ENCODE data around the gene GCN1. TPM values are rescaled to one million over a fixed set of nuclear protein-coding genes. Genes with fewer than 3 reads are reported as not detected.

The GCN1 gene
- total RNA-seq, 2 experiments from 2014 or later = 101 to 110 TPM

GRCh38 chr12:120136093-120136770 is 58.3 kb downstream of the GCN1 start:
- POLR2A ChIA-PET = no interaction called here
- Mint-ChIP-seq H3K4me1 (no peaks in the 10 kb centered on the region), H3K27me3 (no peaks in the 10 kb centered on the region), H3K9me3 (no peaks in the 10 kb centered on the region), H3K27ac (no peak overlapping the region), H3K36me3 (peaks cover 28% of the 10 kb centered on the region), H3K4me3 (no peak overlapping the region)
- DNase-seq (no peak), ATAC-seq (ENCODE audit: low read depth) (no peak)

- H3K36me3 Mint-ChIP-seq = peaks cover 17% of the 10 kb centered on the region
- POLR2A ChIA-PET = no interaction called here
- no peaks in the 10 kb centered on the region for H3K27me3 Mint-ChIP-seq
- no peak for ATAC-seq (ENCODE audit: low read depth)
- H3K4me1 Mint-ChIP-seq = no peaks in the 10 kb centered on the region
- no peak for DNase-seq
- no peaks in the 10 kb centered on the region for H3K9me3 Mint-ChIP-seq
- no peak overlapping the region for H3K4me3 Mint-ChIP-seq
- no peak overlapping the region for H3K27ac Mint-ChIP-seq
These were observed 60.1 kb downstream of the GCN1 start for GRCh38 chr12:120134307-120134980.

- no peak for ATAC-seq (ENCODE audit: low read depth)
- no peak for DNase-seq
- no peaks in the 10 kb centered on the region for H3K9me3 Mint-ChIP-seq
- no peaks in the 10 kb centered on the region for H3K4me1 Mint-ChIP-seq
- peaks cover 13% of the 10 kb centered on the region for H3K36me3 Mint-ChIP-seq
- peak overlapping the region; percentile 30 for H3K27ac Mint-ChIP-seq
- H3K27me3 Mint-ChIP-seq = no peaks in the 10 kb centered on the region
- no peak overlapping the region for H3K4me3 Mint-ChIP-seq
- POLR2A ChIA-PET = interaction anchor here (0.7 kb wide), 1 partner anchor 16 kb away, joined by 3 read pairs; the partner anchor contains the start of gene RAB35
These were observed 61.6 kb downstream of the GCN1 start for GRCh38 chr12:120132863-120133385.

GRCh38 chr12:120132054-120132836 is 62.3 kb downstream of the GCN1 start:
- Mint-ChIP-seq H3K27me3 (no peaks in the 10 kb centered on the region), H3K4me3 (no peak overlapping the region), H3K4me1 (peaks cover under 1% of the 10 kb centered on the region), H3K27ac (no peak overlapping the region), H3K9me3 (no peaks in the 10 kb centered on the region), H3K36me3 (peaks cover 13% of the 10 kb centered on the region)
- no peak for ATAC-seq (ENCODE audit: low read depth)
- DNase-seq = no peak
- POLR2A ChIA-PET = interaction anchor here (1.1 to 1.5 kb wide), 2 partner anchors 21 to 69 kb away, joined by 4 to 5 read pairs; partner anchors contain the start of gene RPLP0

GRCh38 chr12:120131116-120131515 is 63.4 kb downstream of the GCN1 start:
- Mint-ChIP-seq H3K36me3 (peaks cover 22% of the 10 kb centered on the region), H3K27me3 (no peaks in the 10 kb centered on the region), H3K9me3 (no peaks in the 10 kb centered on the region), H3K4me1 (peaks cover 1% of the 10 kb centered on the region), H3K4me3 (no peak overlapping the region), H3K27ac (no peak overlapping the region)
- POLR2A ChIA-PET = interaction anchor here (1.1 to 1.5 kb wide), 2 partner anchors 20 to 70 kb away, joined by 4 to 5 read pairs; partner anchors contain the start of gene RPLP0
- DNase-seq = no peak
- no peak for ATAC-seq (ENCODE audit: low read depth)

GRCh38 chr12:120130011-120130410 is 64.5 kb downstream of the GCN1 start:
- Mint-ChIP-seq H3K27me3 (no peaks in the 10 kb centered on the region), H3K4me1 (peaks cover 1% of the 10 kb centered on the region), H3K27ac (no peak overlapping the region), H3K36me3 (peaks cover 20% of the 10 kb centered on the region), H3K4me3 (no peak overlapping the region), H3K9me3 (no peaks in the 10 kb centered on the region)
- DNase-seq = no peak
- POLR2A ChIA-PET = no interaction called here
- ATAC-seq (ENCODE audit: low read depth) = no peak

GRCh38 chr12:120126635-120127005 is 67.9 kb downstream of the GCN1 start:
- DNase-seq (no peak), ATAC-seq (ENCODE audit: low read depth) (no peak)
- Mint-ChIP-seq H3K36me3 (peaks cover 16% of the 10 kb centered on the region), H3K27ac (peak overlapping the region; percentile 48), H3K27me3 (no peaks in the 10 kb centered on the region), H3K4me3 (no peak overlapping the region), H3K9me3 (no peaks in the 10 kb centered on the region), H3K4me1 (peaks cover 18% of the 10 kb centered on the region)
- POLR2A ChIA-PET = interaction anchor here (1.0 to 1.6 kb wide), 3 partner anchors 12 to 165 kb away, joined by 3 to 5 read pairs (median 3); partner anchors contain the start of gene RNU4-2

- Mint-ChIP-seq H3K4me3 (no peak overlapping the region), H3K4me1 (peaks cover 24% of the 10 kb centered on the region), H3K36me3 (peaks cover 15% of the 10 kb centered on the region), H3K27me3 (no peaks in the 10 kb centered on the region), H3K9me3 (no peaks in the 10 kb centered on the region), H3K27ac (no peak overlapping the region)
- no peak for ATAC-seq (ENCODE audit: low read depth)
- DNase-seq = no peak
- POLR2A ChIA-PET = interaction anchor here (0.7 to 2.3 kb wide), 5 partner anchors 9 to 166 kb away, joined by 3 to 8 read pairs (median 3); partner anchors contain the start of genes RNU4-2 and RPLP0
These were observed 68.5 kb downstream of the GCN1 start for GRCh38 chr12:120125792-120126634.

GRCh38 chr12:120125029-120125428 is 69.5 kb downstream of the GCN1 start:
- no peaks in the 10 kb centered on the region for H3K27me3 Mint-ChIP-seq
- H3K4me1 Mint-ChIP-seq = peaks cover 32% of the 10 kb centered on the region
- ATAC-seq (ENCODE audit: low read depth) (no peak), DNase-seq (no peak)
- H3K36me3 Mint-ChIP-seq = peaks cover 15% of the 10 kb centered on the region
- H3K27ac Mint-ChIP-seq = no peak overlapping the region
- H3K9me3 Mint-ChIP-seq = no peaks in the 10 kb centered on the region
- H3K4me3 Mint-ChIP-seq = no peak overlapping the region
- POLR2A ChIA-PET = interaction anchor here (0.7 to 2.3 kb wide), 2 partner anchors 21 to 76 kb away, joined by 3 to 8 read pairs; partner anchors contain the start of gene RPLP0

GRCh38 chr12:120121766-120122293 is 72.7 kb downstream of the GCN1 start:
- Mint-ChIP-seq H3K4me3 (peak overlapping the region; percentile 38), H3K9me3 (no peaks in the 10 kb centered on the region), H3K27me3 (no peaks in the 10 kb centered on the region), H3K4me1 (peaks cover 49% of the 10 kb centered on the region), H3K36me3 (peaks cover 6% of the 10 kb centered on the region), H3K27ac (peak overlapping the region; percentile 71)
- DNase-seq (no peak), ATAC-seq (ENCODE audit: low read depth) (peak; percentile 18)
- POLR2A ChIA-PET = interaction anchor here (0.7 to 4.0 kb wide), 6 partner anchors 11 to 169 kb away, joined by 3 to 16 read pairs (median 8); partner anchors contain the start of genes RNU4-2 and RPLP0

GRCh38 chr12:120121343-120121742 is 73.2 kb downstream of the GCN1 start:
- peaks cover 1% of the 10 kb centered on the region for H3K36me3 Mint-ChIP-seq
- no peak for ATAC-seq (ENCODE audit: low read depth)
- peak overlapping the region; percentile 71 for H3K27ac Mint-ChIP-seq
- H3K4me1 Mint-ChIP-seq = peaks cover 49% of the 10 kb centered on the region
- DNase-seq = no peak
- no peaks in the 10 kb centered on the region for H3K27me3 Mint-ChIP-seq
- H3K9me3 Mint-ChIP-seq = no peaks in the 10 kb centered on the region
- POLR2A ChIA-PET = interaction anchor here (0.9 to 4.0 kb wide), 4 partner anchors 9 to 170 kb away, joined by 3 to 16 read pairs (median 4); partner anchors contain the start of gene RNU4-2
- peak overlapping the region; percentile 42 for H3K4me3 Mint-ChIP-seq
